GM12878 (cell line): Measurements from ENCODE around the gene UBE2M.

Experiments used
- RFX5 ChIP-seq: IDR thresholded peaks from 2 replicates; pipeline ENCODE4 v1.6.1; 2011; ENCODE audit warnings: low read depth, low read length, improper control_type of control experiment
- SP1 ChIP-seq: IDR thresholded peaks from one replicate; pipeline ENCODE4 v1.6.1; 2011; ENCODE audit warnings: low read depth, low read length
- SREBF2 ChIP-seq: IDR thresholded peaks from 2 replicates; pipeline ENCODE4 v1.6.1; 2012; ENCODE audit warnings: mild to moderate bottlenecking, low read length
- TF ChIP-seq, protein P1 (sequence below), 3 experiments: IDR thresholded peaks in 2 of 3; conservative IDR thresholded peaks in 1 of 3; 2 replicates each; pipeline ENCODE4 v1.5.1; 2011; ENCODE audit warnings: low read depth in 3 of 3, low read length in 3 of 3, mild to moderate bottlenecking in 3 of 3, control low read depth in 2 of 3, moderate library complexity in 2 of 3, inconsistent platforms in 1 of 3, mixed read lengths in 1 of 3; ENCODE audit not compliant: control insufficient read depth in 2 of 3, insufficient read depth in 1 of 3; ENCODE audit errors: extremely low read depth in 1 of 3
- TF ChIP-seq, protein P2 (sequence below): IDR thresholded peaks from 2 replicates; pipeline ENCODE4 v1.6.1; 2011; ENCODE audit warnings: borderline replicate concordance, low read depth, mild to moderate bottlenecking, moderate library complexity, mixed read lengths, low read length; ENCODE audit not compliant: insufficient read depth; ENCODE audit errors: extremely low read length

- TF ChIP-seq, protein P1, sequence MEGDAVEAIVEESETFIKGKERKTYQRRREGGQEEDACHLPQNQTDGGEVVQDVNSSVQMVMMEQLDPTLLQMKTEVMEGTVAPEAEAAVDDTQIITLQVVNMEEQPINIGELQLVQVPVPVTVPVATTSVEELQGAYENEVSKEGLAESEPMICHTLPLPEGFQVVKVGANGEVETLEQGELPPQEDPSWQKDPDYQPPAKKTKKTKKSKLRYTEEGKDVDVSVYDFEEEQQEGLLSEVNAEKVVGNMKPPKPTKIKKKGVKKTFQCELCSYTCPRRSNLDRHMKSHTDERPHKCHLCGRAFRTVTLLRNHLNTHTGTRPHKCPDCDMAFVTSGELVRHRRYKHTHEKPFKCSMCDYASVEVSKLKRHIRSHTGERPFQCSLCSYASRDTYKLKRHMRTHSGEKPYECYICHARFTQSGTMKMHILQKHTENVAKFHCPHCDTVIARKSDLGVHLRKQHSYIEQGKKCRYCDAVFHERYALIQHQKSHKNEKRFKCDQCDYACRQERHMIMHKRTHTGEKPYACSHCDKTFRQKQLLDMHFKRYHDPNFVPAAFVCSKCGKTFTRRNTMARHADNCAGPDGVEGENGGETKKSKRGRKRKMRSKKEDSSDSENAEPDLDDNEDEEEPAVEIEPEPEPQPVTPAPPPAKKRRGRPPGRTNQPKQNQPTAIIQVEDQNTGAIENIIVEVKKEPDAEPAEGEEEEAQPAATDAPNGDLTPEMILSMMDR (IDR thresholded peaks at IDR 0.05 in 2 of 3, conservative IDR thresholded peaks at IDR 0.05 in 1 of 3; ENCODE audit: control insufficient read depth in 2 of 3, extremely low read depth in 1 of 3, insufficient read depth in 1 of 3, low read depth in 3 of 3, low read length in 3 of 3): no peak
- TF ChIP-seq RFX5 (no peak), SP1 (no peak), SREBF2 (no peak)
- TF ChIP-seq, protein P2, sequence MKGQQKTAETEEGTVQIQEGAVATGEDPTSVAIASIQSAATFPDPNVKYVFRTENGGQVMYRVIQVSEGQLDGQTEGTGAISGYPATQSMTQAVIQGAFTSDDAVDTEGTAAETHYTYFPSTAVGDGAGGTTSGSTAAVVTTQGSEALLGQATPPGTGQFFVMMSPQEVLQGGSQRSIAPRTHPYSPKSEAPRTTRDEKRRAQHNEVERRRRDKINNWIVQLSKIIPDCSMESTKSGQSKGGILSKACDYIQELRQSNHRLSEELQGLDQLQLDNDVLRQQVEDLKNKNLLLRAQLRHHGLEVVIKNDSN: no peak
Observed at GRCh38 chr19:58518256-58519086, 39.9 kb downstream of the UBE2M start.
